IPS-18c (cell line): ENCODE results near the gene MUC5AC.
"Not testable (repeated sequence)": the region's sequence is repeated elsewhere in the genome, so short reads cannot be mapped to it uniquely, and the experiment has no call there.

Experiments used
- H3K4me3 ChIP-seq: 2 replicates; pipeline ENCODE4 v1.7.0; 2013; ENCODE audit warnings: low read depth, mild to moderate bottlenecking, low read length, moderate library complexity; ENCODE audit not compliant: insufficient read depth
- H3K9me3 ChIP-seq: one replicate; pipeline ENCODE4 v1.6.1; 2013; ENCODE audit warnings: mild to moderate bottlenecking, low read length, moderate library complexity; ENCODE audit not compliant: control insufficient read depth, insufficient read depth

MUC5AC gene

GRCh38 chr11:1153951-1154493 is 3.7 kb upstream of the MUC5AC start:
- Histone ChIP-seq H3K4me3 (no peak overlapping the region), H3K9me3 (no peaks in the 10 kb centered on the region)

- H3K9me3 ChIP-seq, H3K4me3 ChIP-seq: not testable (repeated sequence)
These were observed 3.1 kb upstream of the MUC5AC start for GRCh38 chr11:1154656-1155055.

- H3K9me3 ChIP-seq, result no peaks in the 10 kb centered on the region
- H3K4me3 ChIP-seq, result no peak overlapping the region
These were observed 2.5 kb upstream of the MUC5AC start for GRCh38 chr11:1155274-1155693.

- Histone ChIP-seq H3K9me3 (no peaks in the 10 kb centered on the region), H3K4me3 (no peak overlapping the region)
These were observed 1.0 kb upstream of the MUC5AC start for GRCh38 chr11:1156506-1157340.

GRCh38 chr11:1157341-1157644 is 460 bp upstream of the MUC5AC start:
- Histone ChIP-seq H3K9me3 (no peaks in the 10 kb centered on the region), H3K4me3 (no peak overlapping the region)

- H3K4me3 ChIP-seq, result no peak overlapping the region
- no peaks in the 10 kb centered on the region for H3K9me3 ChIP-seq
These were observed 1.1 kb downstream of the MUC5AC start for GRCh38 chr11:1158681-1159487.

GRCh38 chr11:1159488-1160220 is 1.9 kb downstream of the MUC5AC start:
- not testable (repeated sequence) for H3K9me3 ChIP-seq, H3K4me3 ChIP-seq

GRCh38 chr11:1160231-1161101 is 2.7 kb downstream of the MUC5AC start:
- Histone ChIP-seq H3K9me3 (no peaks in the 10 kb centered on the region), H3K4me3 (no peak overlapping the region)

- Histone ChIP-seq H3K4me3 (no peak overlapping the region), H3K9me3 (no peaks in the 10 kb centered on the region)
These were observed 3.8 kb downstream of the MUC5AC start for GRCh38 chr11:1161410-1162137.

GRCh38 chr11:1162138-1162475 is 4.4 kb downstream of the MUC5AC start:
- no peaks in the 10 kb centered on the region for H3K9me3 ChIP-seq
- no peak overlapping the region for H3K4me3 ChIP-seq

- H3K4me3 ChIP-seq, result no peak overlapping the region
- no peaks in the 10 kb centered on the region for H3K9me3 ChIP-seq
These were observed 4.9 kb downstream of the MUC5AC start for GRCh38 chr11:1162491-1163311.

- no peaks in the 10 kb centered on the region for H3K9me3 ChIP-seq
- no peak overlapping the region for H3K4me3 ChIP-seq
These were observed 5.7 kb downstream of the MUC5AC start for GRCh38 chr11:1163321-1163910.

- H3K4me3 ChIP-seq, result no peak overlapping the region
- H3K9me3 ChIP-seq, result peaks cover 2% of the 10 kb centered on the region
These were observed 6.4 kb downstream of the MUC5AC start for GRCh38 chr11:1163911-1164735.

- not testable (repeated sequence) for H3K9me3 ChIP-seq, H3K4me3 ChIP-seq
These were observed 7.1 kb downstream of the MUC5AC start for GRCh38 chr11:1164779-1165255.
